GM19328 (cell line): ENCODE results near the gene PCCA.
A peak's percentile ranks its signal among the peaks of the same experiment; 100 is the strongest.

Experiments used
- ATAC-seq: cut with Tn5 transposase; IDR thresholded peaks from one replicate; pipeline ENCODE4 v1.9.1; 2021; ENCODE audit warnings: mild to moderate bottlenecking, moderate library complexity; ENCODE audit not compliant: unreplicated experiment

The PCCA gene

DNA sequence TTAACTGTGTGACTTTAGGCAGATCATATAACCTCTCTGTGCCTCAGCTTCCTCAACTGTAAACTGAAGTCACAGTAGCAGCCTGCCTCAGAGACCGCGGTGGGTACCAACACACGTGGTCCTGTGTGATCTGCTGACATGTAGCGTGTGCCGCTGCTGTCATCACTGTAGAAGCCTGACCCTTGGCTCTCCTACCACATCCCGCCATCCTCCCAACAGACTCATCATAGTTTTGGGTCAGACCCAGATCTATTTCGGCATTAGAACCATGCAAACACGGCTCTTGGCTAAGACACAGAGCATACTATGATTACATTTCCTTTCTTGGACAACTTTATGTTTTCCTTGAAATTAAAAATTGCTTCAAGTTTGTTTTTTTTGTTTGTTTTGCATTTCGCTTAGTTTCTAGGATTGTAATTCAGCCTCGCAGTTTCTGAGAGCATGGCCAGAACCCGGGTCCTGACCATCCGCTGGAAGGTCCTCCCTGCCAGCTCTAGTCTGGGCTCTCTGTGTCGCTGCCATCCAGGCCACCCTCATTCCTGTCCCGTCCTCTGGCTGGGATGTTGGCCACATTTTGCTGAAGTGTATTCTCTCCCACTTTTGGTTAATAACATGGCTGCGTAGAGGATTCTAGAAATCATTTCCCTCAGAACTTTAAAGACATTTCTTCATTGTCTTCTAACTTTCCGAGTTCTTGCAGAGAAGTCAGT lies 446.7 kb downstream of the PCCA start:
- ATAC-seq: no peak

DNA sequence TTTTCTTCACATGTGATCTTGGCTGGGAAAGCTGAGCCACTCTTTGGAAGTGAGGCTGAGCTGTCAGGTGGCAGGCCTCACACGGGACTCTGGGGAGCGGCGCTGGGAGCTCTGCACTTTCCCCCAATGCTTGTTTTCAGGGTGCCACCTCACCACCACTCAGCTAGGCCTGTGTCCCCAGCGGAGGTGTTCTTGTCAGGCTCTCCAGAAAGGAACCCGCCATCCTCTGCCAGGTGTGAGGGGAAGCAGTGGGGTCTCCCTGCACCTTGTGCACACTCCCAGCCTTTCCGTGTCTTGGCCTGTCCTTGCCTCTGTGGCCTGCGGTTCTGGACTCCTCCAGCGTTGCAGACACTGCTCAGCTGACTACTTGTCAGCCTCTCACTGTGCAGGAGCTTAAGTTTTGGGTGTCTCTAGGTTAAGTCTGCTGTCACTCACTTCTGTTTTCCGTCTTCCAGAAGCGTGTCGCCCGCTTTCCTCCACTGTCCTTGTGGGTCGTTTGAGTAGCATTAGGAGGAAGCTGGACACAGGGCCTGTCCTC lies 447.8 kb downstream of the PCCA start:
- ATAC-seq: no peak

DNA sequence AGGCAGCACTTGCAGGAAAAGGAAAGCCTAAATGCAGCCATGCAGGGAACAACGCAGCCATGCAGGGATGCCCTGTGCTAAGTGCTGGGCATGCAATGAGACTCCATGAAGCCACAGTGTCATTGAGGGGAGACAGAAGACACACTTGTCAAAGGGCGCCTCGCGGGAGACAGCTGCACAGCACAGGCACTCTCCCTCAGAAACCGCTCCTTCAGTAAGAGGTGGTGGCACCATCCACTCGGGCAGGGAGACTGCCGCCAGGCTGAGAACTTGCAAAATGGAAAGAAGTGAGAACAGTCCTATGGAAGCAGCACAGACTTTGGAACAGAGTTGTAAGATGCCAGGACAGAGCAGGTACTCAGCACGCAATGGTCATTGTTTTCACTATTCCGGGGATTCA lies 448.6 kb downstream of the PCCA start:
- ATAC-seq: no peak

DNA sequence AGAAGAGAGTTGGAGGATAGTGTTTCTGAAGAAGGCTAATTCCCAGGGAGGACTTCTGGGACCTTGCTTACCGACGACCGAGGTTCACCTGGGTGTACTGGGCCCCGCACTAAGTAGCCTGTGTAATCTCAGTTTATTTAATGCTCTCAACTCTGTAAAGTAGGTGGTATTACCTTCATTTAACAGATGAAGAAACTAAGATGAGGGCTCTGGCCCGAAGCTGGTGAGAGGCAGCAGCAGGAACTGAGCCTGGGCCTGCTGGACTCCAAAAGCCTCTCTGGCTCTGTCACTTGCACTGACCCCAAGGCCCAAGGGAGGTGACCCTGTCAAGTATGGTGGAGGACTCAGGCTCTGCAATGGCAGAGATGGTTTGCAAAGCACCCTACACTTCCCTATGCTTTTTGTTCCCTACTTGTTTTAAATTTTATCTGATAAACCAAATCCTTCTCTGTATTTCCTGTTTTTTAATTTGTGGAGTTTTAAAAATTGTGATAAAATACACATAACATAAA lies 449.1 kb downstream of the PCCA start:
- no peak for ATAC-seq

DNA sequence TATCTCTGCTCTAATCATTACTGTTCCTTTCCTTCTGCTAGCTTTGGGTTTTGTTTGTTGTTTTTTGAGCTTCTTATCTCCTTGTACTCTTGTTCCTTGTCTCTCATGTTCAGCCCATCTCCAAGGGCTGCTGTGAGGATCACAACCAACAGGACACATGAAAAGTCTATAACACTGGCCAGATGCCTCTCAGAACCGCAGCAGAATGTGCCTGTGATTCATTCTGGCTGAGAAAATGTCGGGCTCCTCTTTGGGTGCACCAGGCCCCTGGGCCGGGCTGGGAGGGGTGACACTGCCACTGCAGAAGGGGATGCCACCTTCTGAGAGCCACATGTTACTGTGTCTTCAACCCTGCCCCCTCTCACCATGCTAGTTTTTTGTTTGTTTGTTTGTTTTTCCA lies 451.7 kb downstream of the PCCA start:
- no peak for ATAC-seq

DNA sequence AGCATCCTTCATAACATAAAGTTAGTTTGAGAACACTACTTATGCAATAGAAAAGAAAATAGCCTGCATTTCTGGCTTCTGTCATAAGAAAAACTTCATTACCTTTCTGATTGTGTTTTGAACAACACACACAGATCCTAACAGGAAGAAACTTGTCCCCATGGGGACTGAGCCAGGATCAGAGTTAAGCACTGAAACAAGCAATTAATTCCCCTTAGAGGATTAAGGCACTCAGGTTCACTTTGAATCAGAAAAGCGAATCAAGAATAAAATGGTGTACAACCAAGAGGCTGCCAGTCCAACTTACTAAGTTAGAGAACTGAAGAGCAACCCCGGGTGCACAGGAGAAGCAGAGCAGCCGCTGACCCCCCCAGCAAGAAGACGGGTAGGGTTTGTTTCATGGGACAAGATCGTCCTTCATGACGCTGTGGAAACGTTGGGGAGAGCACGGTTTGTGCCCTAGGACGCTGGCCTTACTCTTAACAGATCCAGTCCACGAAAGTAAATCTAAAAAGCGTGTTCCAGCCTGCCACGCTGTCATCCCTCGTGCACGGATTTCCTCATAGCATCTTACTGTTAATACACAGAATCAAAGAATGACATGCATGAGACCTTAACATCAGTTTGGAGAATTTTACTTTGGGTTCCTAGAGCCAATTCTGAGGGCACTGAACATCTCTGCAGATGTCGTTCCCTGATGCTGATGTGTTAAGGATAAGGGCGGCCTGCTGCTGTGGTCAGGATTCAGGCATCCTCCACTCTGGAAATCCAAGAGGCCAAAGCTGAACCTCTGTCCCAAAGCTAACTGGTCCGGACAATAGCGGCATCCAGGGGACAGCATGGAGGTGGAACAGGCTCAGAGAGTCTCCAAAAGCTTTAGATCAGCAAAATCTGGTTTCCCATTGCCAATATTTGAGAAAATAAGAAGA lies 453.3 kb downstream of the PCCA start:
- ATAC-seq: no peak

DNA sequence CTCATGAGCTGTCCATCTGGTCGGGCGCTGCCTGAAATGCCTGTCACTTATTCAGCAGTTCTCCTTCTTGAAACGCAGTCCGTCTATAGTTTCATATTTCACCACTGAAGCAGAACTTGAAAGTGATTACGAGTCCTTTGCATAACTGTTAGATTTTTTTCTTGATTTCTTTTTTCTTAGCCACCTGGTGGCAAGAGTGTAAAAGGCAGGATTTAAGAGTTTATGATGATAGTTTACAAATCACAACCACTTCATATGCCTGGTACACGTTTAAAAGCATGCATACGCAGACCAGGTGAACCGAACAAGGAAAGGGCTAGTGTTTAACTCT lies 453.9 kb downstream of the PCCA start:
- peak; percentile 82 for ATAC-seq

DNA sequence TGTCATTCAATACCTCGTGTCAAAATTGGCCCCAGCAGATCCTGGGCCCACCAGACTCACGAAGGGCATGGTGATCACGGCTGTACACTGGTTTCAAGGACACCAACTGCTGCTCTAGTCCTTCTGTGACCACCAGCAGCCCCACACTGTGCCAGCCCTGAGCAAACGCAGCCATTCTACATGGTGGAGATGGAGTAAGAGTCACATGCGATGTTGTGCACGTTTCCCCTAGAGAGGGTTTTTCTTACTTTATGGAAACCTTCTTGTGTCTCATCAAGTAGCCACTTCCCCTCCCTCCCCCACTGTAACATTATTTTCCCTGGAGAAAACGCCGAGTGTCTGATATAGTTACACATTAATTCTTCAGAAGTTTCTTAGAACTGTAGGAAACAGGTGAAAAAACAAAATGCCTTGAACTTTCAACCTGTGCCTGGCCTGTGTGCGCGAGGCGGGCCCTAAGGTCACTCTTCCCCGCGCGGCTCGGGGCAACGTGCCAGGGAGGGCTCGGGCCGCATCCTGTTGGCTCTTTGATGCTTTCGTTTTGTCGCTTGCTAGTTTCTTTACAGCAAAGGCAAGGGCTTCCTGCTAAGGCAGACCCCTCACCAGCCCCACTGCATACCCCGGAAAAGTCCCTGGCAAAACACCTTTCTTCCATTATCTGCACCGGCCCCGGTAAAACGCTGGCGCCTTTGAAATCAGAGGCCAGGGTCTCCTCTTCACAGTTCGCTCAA lies 455.1 kb downstream of the PCCA start:
- no peak for ATAC-seq

DNA sequence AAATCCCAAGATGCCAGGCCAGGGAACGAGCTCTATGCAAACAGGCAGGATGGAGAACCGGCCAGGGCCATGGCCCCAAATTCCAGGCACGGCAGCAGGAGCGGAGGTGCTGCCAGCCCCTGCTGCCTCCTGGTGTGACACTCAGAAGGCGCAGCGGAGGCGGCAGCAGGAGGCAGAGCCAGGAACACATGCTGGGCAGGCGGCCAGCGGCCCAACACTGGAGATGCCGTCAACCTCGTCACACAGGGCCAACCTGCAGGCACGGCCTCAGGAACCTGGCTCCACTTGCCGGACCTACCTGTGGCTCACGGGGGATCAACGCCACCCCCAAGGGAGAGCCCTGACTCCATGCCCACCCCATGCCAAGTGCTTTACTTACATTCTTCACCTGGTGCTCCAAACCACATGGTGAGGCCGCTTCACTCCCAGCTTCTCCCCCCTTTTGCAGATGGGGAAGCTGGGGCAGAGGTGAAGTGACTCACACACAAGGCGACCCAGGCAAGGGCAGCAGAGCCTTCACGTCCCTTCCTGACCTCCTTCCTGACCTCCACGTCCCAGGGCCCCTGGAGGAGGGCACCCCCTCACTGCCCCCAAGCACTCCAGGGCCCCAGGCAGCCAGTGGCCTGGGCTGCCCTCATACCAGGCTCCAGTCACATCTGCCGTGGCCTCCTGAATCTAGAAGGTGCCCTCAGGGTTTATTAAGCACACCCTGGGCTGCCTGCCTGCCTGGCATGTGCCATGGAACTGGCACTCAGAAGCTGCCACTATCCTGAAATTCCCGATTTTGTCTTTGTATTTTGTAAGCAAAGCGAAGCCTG lies 456.2 kb downstream of the PCCA start:
- ATAC-seq: no peak

DNA sequence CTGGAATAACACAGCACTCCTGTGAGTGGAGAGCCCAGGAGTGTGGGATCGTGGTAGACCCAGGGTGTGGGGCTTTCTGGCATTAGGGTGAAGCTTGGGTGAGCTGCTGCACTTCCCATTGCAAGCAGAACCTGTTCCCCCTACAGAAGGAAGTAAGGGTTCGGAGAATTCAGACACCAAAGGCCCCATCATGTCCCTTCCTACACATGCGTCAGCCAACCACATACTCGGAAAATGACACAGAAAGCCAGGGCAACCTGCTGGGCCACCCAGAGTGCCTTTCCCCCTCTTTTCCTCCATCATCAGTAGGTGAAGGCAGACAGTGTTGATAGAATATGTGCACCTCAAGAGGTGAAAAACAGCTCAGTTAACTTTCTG lies 456.8 kb downstream of the PCCA start:
- ATAC-seq: no peak

DNA sequence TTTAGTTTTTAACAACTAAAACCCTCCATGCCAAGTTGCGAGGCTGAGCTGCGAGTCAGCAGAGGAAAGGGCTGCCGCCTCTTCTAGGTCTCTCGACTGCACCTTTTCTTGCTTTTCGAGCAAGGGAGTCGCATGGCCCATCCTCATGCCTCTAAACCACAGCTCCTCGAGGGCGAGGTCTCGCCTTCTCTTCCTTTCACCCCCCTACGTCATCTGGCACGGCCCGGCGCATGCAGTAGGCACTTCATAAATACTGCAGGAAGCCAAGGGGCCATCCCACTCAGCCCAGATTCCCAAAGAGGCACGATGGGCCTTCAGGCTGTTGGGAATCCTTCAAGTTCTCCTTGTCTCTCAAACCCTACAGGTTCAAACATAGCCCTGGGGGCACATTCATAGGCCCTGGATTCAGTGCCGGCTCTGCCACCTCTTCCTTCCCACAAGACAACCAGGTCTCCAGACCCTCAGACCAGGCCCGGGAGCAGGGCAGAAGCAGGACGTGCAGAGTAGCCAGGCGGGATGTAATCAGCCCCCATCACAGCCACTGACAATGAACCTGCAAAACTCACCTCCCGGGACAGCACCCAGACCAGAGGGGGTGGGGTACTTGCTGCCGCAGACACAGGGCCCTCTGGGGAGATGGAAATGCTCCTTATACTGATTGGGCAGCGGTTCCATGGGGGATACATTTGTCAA lies 458.0 kb downstream of the PCCA start:
- no peak for ATAC-seq

DNA sequence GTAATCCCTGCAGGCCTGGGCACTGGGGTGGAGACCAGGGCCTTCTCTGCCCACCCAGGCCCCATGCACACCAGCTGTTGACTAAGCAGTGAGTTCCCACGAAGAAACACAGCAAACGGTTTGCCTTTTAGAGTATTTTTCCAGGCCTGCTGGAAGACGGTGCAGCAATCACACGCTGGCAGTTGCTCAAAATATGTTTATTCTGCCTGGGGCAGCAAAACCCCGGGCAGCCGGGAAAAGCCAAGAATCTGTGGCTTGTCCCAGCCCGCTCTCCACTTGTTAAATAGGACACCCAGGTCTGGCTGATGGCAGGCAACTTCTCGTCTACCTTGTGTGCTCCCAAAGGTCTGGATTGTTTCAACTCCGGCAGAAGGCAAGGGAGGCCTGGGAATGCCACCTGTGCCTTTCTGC lies 458.9 kb downstream of the PCCA start:
- no peak for ATAC-seq

DNA sequence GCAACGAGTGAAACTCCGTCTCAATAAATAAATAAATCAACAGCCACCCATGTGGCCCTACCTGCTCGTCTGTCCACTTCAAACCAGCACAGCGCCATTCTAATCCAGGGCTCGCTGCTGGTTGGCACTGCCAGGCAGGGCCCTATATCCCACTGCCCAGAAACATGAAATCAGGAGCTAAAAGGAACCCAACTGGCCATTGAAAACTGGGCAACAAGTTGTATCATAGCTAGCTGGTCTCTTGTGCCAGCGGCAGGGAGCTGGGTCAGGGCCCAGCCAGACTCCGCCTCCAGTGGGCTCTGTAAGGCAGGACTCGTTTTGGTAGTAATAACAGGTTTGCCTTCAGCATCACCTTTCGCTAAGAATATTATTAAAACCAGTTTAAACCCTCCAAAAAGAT lies 460.4 kb downstream of the PCCA start:
- no peak for ATAC-seq

DNA sequence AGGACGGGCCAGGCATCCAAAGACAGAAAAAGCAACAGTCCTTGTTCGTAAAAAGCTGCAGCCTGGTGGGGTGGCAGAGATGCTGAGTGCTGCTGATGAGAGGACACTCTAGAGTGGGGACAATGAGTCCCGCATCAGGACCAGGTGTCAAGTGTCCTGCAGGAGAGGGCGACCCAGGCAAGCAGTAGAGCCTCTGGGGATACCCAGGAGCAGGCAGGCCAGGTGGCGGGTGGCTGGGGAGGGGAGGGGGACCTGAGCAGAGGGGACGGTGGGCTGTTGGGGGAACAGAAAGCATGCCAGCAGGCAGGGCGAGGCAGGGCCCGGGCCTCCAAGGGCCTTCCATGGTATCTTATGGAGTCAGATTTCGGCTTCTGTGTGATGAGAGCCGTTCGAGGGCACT lies 463.9 kb downstream of the PCCA start:
- ATAC-seq: no peak

DNA sequence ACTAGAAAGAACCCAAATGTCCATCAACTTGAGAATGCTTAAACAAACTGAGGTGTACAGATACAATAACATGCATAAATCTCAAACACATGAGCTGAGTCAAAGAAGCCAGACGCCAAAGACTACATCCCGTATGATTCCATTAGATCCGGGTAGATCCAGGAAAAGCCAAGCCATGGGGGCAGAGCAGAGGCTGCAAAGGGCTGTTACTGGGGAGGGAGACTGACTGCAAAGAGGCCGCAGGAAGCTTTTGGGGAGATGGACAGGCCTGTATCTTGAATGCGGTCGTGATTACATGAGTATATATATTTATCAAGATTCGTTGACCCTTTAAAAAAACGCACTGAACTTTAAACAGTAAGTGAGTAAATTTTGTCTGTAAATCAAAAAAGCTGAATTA lies 471.0 kb downstream of the PCCA start:
- ATAC-seq: no peak

DNA sequence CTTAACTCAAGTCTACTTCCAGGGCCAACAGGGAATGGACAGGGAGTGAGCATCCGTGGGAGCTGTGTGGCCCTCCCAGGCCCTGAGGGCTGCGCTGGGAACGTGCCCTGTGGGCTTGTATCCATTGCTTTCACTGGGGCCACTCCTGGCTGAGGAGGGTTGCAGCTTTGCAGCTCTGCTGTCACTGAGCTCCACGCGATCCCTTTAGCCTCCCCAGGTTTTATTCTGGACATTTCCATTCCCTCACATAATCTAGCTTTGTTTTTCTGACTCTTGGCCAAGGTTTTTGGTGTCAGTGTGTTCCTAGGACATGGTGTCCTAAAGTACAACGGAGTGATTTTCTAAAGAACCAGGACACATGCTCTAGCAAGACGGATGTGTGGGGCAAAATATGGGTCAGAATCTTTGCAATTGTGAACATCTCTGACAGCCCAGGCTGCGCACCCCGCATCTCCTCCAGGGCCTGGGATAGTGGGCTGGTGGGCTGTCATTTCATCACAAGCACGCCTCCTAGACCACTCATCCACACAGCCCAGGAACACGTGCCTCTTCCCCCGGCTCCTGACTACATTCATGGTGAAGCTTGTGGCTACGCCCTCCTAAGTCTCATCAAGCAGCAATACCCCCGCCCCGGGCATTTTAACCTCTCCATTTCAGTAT lies 471.7 kb downstream of the PCCA start:
- no peak for ATAC-seq

DNA sequence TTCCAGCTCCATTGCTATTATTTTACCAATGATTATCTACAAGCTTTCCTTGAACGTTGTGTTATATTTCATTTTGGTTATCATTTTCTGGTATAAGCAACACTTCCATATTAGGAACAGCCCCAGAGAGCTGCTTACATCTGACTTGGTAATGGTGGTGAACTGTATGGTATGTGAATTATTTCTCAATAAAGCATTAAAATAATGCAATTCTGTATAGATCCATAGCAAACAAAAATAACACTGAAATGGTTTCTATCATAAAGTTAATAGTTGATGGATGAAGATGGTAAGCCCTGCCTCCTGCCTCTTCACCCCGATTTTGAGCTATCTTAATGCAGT lies 472.2 kb downstream of the PCCA start:
- ATAC-seq: no peak

DNA sequence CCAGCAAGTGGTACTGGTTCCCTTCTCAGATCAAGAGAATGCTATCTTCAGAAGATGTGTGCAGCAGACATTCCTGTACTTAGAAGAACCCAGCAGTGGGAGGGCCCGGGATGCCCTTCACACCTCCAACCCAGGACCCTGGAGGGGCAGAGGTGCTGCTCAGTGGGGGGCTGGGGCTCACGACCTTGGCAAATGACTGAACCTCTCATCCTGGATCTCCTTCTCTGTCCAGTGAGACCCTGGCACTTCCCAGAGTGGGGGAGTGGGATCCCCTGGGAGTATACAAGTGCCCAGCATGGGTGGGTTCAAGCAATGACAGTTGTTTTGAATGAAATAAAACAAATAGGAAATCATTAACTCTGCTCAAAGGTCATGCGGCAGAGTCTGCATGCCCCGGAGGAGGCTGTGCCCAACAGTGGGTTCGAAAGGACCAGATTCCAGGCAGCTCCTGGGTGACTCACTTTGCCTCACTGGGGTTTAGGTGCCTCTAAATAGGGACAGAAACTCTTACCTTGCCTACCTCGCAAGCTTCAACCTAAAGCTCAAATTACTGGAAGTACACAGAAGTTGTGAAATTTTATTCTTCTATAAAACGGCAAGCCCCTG lies 472.8 kb downstream of the PCCA start:
- ATAC-seq: no peak

DNA sequence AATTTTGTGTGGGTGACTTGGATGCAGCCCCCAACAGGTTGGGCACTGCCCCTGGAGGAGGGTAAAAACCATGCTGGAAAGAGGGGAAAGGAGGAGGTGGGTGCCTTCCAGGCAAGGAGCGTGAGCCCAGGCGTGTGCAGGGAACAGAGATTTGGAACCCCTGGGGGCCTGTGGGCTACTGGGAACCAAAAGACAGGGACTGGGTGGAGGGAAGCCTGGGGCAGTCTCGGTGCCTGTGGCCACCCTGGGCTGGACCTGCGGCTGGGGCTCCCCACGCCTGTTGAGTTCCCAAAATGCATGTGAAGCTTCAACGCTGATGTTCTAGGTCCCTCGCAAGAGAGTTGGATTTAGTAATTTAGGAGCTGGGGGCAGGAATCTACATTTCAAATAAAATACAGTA lies 474.9 kb downstream of the PCCA start:
- no peak for ATAC-seq
